Glomerular visceral epithelial cell (primary cell): Measurements from ENCODE around the gene HCRTR2.
"Not testable (repeated sequence)": the region's sequence is repeated elsewhere in the genome, so short reads cannot be mapped to it uniquely, and the experiment has no call there.

Source experiments
- DNase-seq: peaks from one replicate; pipeline ENCODE4 v3.0.0-alpha.2; 2016; ENCODE audit errors: extremely low spot score

HCRTR2 gene

GRCh38 chr6:55212156-55212555 lies 37.8 kb downstream of the HCRTR2 start:
- peak; percentile 2 for DNase-seq

- no peak for DNase-seq
Observed at GRCh38 chr6:55220961-55221360, 46.6 kb downstream of the HCRTR2 start.

DNA sequence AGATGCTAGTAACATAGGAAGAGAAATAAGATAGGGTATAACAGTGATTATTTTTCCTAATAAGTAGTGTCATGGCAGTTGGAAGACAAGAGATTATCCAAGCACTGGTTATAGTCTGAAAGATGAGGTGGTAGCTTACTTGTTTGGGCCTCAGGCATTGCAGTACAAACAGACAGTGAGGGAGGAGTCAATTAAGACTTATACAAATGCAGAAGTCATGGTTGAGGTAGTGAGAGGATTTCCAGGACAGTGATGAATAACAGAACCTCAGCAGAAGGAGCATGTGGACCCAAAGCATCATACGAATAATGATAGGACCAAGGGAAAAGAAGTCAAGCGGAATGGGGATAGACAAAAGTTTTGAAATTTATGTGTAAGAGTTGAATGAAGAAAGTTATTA lies 53.5 kb downstream of the HCRTR2 start:
- no peak for DNase-seq

DNA sequence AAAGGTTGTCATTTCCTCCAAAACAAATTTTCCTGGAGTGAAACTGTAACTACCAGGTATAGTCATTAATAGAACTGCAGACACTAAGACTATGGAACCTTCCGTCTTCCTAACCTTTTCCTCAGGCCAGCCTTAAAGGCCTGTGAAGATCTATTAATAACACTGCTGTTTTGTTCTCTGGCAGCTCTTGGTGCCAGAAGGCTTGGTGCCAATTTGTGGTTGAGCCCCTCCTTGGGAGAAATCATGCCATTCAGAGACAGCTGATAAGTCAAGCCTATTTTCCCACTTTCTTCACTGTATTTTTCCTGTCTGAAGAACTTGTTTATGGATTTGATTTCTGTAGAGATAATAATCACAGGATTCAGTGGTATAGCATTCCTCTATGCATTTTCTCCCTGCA lies 64.8 kb downstream of the HCRTR2 start:
- peak; percentile 42 for DNase-seq

GRCh38 chr6:55240975-55241605 lies 66.8 kb downstream of the HCRTR2 start:
- peak; percentile 21 for DNase-seq

GRCh38 chr6:55250400-55250799 lies 76.1 kb downstream of the HCRTR2 start:
- DNase-seq = no peak

DNA sequence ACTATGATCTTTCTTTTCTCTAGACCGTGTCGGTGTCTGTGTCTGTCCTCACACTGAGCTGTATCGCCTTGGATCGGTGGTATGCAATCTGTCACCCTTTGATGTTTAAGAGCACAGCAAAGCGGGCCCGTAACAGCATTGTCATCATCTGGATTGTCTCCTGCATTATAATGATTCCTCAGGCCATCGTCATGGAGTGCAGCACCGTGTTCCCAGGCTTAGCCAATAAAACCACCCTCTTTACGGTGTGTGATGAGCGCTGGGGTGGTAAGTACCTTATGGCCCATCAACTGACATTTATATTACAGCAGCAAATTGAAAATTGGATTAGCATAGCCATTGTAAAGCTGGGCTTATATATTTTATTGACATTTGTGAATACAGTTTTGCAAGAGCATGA lies 80.8 kb downstream of the HCRTR2 start:
- DNase-seq = no peak

DNA sequence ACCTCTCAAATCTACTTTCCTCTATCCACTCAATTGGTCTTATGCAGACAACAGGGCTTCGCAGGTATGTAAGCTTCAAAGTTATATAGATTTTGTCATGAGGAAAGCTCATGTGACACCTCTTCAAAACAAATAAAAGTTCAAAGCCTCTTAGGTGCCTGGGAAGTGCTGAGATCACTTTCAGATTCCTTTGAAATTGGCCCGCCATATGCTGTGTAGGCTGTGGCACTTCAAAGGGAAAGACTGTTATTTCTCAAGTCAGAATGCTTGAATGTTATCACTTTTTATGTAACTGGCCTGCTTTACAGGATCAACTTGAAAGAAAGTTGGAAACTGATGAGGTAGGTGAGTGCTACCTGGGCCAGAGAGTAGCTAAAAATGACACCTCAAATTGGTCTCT lies 85.9 kb downstream of the HCRTR2 start:
- DNase-seq = no peak

DNA sequence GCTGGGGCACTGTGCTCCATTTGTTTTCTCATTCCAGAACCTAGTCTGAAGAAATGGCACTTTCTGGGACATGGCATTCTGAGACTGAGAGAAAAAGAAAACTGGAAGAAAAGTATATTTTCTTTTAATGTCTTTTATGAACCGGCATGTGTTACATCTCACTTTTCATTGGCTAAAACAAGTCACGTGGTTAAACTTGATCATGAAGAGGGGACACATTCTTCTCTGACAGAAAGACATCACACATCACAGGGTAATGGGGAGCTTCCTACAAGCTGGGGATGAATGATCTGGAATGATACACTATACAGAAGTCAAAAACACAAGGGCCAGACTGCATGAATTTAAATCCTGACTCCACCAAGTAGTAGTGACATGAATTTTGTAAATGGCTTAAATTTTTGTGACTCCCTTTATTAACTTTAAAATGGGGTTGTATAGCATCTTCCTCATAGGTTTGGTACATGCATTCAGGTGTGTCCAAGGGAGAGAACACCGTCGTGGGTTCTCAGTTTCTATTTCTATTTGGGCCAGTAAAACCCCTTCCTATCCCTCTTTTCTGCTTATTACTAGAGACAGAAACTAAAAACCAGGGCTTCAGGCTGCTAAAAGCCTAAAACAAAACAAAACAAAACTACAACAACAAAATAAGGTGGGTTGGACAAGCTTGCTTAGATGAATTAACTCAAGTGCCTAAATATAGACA lies 91.2 kb downstream of the HCRTR2 start:
- no peak for DNase-seq

DNA sequence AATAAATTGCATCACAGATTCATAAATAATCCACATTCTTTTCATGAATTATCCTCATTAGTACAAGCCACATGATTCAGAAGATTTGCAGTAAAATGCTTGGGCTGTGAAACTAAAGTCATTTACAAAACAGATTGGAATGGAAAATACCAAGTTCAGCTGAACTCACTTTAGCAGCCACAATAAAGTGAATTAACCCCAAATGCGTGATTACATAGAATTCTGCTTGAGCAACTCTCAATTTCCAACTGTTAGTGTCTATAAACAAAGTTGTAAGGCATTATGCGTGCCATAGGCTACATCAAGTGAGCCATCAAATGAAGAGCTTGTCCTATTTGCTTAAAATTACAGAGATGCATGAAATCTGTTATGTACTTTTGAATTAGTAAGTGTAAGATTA lies 92.6 kb downstream of the HCRTR2 start:
- DNase-seq = no peak

DNA sequence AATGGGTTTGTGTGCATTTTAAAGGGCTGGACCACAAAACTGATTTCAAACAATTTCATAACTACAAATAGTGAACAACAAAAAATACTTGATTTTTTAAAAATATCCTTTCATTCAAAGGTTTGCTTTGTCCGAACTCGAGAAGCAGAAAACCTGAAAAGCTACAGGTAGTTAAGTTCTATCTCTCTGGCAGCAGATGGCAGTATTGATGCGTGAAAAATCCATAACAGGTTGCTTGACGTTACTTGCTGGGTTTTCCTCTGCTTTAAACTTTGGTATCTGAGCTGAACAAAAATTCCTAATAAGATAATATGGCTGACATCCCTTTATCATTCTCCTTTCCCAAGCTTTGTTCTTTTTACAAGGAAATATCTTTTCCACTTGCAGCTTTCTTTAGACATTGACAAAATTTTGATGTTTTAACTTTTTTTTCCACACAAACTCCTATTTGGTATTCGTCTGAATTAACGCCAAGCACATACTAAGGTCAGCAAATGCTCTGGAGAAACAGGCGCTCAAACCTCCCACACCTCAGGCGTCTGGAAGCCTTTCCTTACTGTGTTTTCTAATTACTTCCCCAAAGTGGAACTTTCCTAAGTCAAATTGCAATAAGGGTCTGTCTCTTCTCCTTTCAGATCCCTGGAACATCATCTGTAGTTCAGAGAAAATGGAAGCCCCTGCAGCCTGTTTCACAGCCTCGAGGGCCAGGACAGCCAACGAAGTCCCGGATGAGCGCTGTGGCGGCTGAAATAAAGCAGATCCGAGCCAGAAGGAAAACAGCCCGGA lies 102.6 kb downstream of the HCRTR2 start:
- peak; percentile 76 for DNase-seq

GRCh38 chr6:55277646-55278045 lies 103.3 kb downstream of the HCRTR2 start:
- DNase-seq = no peak

GRCh38 chr6:55281215-55281614 lies 106.9 kb downstream of the HCRTR2 start:
- no peak for DNase-seq

GRCh38 chr6:55282115-55282514 lies 107.8 kb downstream of the HCRTR2 start:
- DNase-seq = no peak

- no peak for DNase-seq
Observed at GRCh38 chr6:55286824-55287223, 112.5 kb downstream of the HCRTR2 start.

- no peak for DNase-seq
Observed at GRCh38 chr6:55290736-55291135, 116.4 kb downstream of the HCRTR2 start.

GRCh38 chr6:55293116-55293515 lies 118.8 kb downstream of the HCRTR2 start:
- peak; percentile 3 for DNase-seq

- DNase-seq = not testable (repeated sequence)
Observed at GRCh38 chr6:55297214-55297613, 122.9 kb downstream of the HCRTR2 start.

DNA sequence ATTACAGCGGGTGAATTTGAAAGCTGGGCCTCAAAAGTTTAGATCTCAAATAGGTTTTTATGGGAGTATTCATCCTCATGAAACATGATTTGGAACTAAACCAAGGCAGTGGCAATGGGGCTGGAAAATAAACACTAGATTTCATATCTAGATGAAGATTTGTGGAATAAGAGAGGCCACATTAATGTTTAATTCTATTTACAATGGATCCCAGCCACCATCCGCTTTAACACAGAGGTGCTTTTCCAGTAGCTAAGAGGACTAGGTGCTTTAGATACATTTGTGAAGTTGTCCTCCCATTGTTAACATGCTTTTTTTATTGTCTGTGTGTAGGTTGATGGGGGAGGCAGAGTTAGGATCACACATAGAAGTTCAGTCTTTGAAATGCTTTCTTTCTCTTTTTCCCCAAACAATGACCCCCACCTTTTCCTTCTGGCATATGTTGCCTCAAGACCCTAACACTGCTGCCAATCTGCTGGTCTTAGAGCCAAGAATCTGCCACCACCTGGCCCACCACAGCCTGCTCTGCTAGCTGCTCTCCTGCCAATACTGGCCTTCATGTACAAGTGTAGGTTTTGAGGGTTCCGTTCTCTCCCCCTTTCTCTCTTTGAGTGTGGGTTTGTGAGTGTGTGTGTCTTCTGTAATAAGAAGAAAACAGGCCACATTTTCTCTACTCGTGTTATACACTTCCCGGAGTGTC lies 125.1 kb downstream of the HCRTR2 start:
- DNase-seq = no peak

GRCh38 chr6:55304747-55305146 lies 130.4 kb downstream of the HCRTR2 start:
- no peak for DNase-seq

DNA sequence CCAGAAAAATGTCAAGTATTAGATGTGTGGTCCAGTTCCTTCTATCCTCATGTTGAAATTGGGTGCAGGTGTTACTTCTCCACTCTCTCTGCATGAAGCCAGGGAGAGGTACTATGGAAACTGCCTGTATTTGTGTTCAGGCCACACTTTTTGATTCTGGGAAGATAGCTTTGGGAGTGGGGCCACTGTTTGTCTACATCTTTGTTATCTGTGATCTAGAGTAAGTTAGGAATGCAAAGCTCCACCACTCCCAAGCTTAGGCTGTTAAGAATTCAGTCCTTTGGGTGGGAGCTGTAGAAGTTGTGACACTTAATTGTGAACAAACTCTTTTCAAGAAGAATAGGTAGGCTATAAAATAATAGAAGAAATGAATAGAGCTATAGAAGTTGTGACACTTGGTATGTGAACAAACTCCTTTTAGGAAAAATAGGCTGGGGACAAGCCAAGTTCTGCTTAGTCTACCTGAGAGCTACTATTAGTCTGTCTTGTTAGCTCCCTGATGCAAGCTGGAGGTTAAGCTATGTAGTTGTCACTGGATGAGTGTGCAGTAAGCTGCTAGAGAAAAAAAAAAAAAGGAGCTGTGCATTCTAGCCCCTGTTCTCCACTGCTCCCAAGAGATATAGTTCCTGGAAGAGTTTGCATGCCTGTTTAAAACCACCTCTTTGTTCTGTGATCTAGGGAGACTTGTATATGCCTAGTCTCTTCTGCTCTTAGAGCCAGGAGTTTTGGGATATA lies 145.8 kb downstream of the HCRTR2 start:
- no peak for DNase-seq

DNA sequence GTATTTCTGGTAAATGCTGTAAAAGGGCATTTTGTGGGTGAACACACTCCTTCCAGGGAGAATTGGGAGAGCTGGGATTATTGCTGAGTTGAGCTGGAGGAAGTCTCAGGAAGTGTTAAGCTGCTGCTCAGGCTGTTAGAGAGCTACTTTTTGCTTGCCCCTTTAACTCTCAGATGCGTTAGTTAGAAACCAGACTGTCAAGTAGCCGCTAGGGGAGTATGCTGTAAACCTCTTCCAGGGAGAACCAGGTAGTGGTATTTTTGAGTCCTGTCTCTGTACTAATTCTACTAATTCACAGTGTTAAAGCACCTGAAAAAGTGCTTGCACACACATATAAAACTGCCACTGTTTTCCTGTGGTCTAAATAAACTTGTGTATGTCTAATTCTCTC lies 146.4 kb downstream of the HCRTR2 start:
- no peak for DNase-seq
